ENCODE results near the gene BAZ1A.

BAZ1A gene

GRCh38 chr14:34718750-34719304, 156.3 kb downstream of the BAZ1A start:
- peak; percentile 84 for DNase-seq

GRCh38 chr14:34715127-34715863, 159.9 kb downstream of the BAZ1A start:
- DNase-seq: no peak

GRCh38 chr14:34714320-34715126, 160.6 kb downstream of the BAZ1A start, which contains the start of gene CFL2:
Gene CFL2 (minus strand): TSS chr14:34714593. CDS start chr14:34714540, 53 bp downstream.
- peak; percentile 82 for DNase-seq

GRCh38 chr14:34713681-34714319, 161.4 kb downstream of the BAZ1A start:
- DNase-seq: peak; percentile 86

- DNase-seq: no peak
These were observed 162.0 kb downstream of the BAZ1A start for GRCh38 chr14:34713122-34713680.

GRCh38 chr14:34711796-34712712, 163.1 kb downstream of the BAZ1A start:
- DNase-seq: no peak

- DNase-seq: peak; percentile 96
These were observed 164.0 kb downstream of the BAZ1A start for GRCh38 chr14:34711169-34711568.

GRCh38 chr14:34710744-34711143, 164.4 kb downstream of the BAZ1A start:
- peak; percentile 56 for DNase-seq

- DNase-seq: no peak
These were observed 165.2 kb downstream of the BAZ1A start for GRCh38 chr14:34710006-34710405.

- no peak for DNase-seq
These were observed 167.4 kb downstream of the BAZ1A start for GRCh38 chr14:34707722-34708121.
